Motor neuron (in vitro differentiated cells): ENCODE results near the gene AOAH. TPM values are rescaled to one million over a fixed set of nuclear protein-coding genes. Genes with fewer than 3 reads are reported as not detected.
"Not testable (repeated sequence)": the region's sequence is repeated elsewhere in the genome, so short reads cannot be mapped to it uniquely, and the experiment has no call there.

Source experiments
- ATAC-seq, 8 experiments: fragments of 200-7000 bp; cut with Tn5 transposase; replicated peaks in 6 of 8; 2 replicates each; pipeline ENCODE4 v1.8.0; 2021; ENCODE audit warnings: mild to moderate bottlenecking in 8 of 8, moderate library complexity in 8 of 8
- H3K27ac ChIP-seq, 2 donors: fragments of 250-450 bp; sonication (Bioruptor Pico); 2 replicates each; pipeline ENCODE4 v1.9.0; 2021; ENCODE audit warnings: antibody characterized with exemption in 2 of 2, mild to moderate bottlenecking in 2 of 2, moderate library complexity in 1 of 2
- H3K4me1 ChIP-seq, 2 donors: fragments of 250-450 bp; sonication (Bioruptor Pico); replicated peaks in 1 of 2; 2 replicates each; pipeline ENCODE4 v1.6.1; 2021; ENCODE audit warnings: antibody characterized with exemption in 2 of 2, mild to moderate bottlenecking in 2 of 2, moderate library complexity in 1 of 2
- H3K4me3 ChIP-seq, 5 donors: fragments of 250-450 bp; sonication (Bioruptor Pico); 2 replicates each; pipeline ENCODE4 v1.9.0; 2021; ENCODE audit warnings: antibody characterized with exemption in 5 of 5, mild to moderate bottlenecking in 5 of 5, moderate library complexity in 4 of 5
- WGBS, 10 experiments: fragments of 450-650 bp; shearing (Covaris generic); methylation state at CpG; one replicate each; pipeline ENCODE4 v1.0.0; 2022; 5-methylcytosine and 5-hydroxymethylcytosine counted together
- in situ Hi-C, 9 experiments: fragments of 400-800 bp; cut with MboI; loops; one replicate each; pipeline ENCODE4 v1.15.0; 2021; ENCODE audit warnings: low sequenced_read_pairs in 9 of 9, low pct_unique_long_range_greater_than_20kb in 2 of 9; ENCODE audit not compliant: unreplicated experiment in 9 of 9
- total RNA-seq, 8 experiments: library from RNA; unstranded; fragments of 300-600 nt; gene quantifications; 2 replicates each; pipeline versions ENCODE4 v1.2.3 to v1.2.4, GENCODE V29; 2022

The AOAH gene
- total RNA-seq, 8 experiments from 2014 or later, result 0.25 to 1.2 (median 0.81) TPM

GRCh38 chr7:36708767-36709166, 15.5 kb downstream of the AOAH start:
- WGBS, 10 experiments, result 0 to 100% (median 79%) methylated on average over 2 to 5 of the region's 5 CpGs; no CpG with 5 or more reads in 1 of the 10 experiments
- Histone ChIP-seq H3K4me3 (no peak overlapping the region), H3K4me1 (peaks cover 13 to 14% of the 10 kb centered on the region in 2 donors), H3K27ac (no peak overlapping the region)
- in situ Hi-C loops, result no loop called here
- no peak for ATAC-seq

DNA sequence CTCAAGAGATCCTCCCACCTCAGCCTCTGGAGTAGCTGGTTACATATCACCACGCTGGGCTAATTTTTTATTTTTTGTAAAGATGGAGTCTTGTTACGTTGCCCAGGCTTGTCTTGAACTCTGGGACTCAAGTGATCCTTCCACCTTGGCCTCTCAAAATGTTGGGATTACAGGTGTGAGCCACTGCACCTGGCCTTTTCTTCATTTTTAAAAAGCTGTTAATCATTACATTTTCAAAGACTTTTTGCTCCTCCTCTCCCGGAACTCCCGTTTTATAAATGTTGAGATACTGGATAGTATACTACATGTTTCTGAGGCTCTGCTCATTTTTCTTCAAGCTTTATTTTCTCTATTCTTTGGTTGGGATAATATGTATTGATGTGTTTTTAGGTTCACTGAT, 16.4 kb downstream of the AOAH start:
- Histone ChIP-seq H3K27ac (no peak overlapping the region), H3K4me1 (peaks cover 13 to 14% of the 10 kb centered on the region in 2 donors), H3K4me3 (no peak overlapping the region)
- no peak for ATAC-seq
- in situ Hi-C loops, result no loop called here
- 7 to 90% (median 80%) methylated on average over 1 to 4 of the region's 4 CpGs for WGBS, 10 experiments

DNA sequence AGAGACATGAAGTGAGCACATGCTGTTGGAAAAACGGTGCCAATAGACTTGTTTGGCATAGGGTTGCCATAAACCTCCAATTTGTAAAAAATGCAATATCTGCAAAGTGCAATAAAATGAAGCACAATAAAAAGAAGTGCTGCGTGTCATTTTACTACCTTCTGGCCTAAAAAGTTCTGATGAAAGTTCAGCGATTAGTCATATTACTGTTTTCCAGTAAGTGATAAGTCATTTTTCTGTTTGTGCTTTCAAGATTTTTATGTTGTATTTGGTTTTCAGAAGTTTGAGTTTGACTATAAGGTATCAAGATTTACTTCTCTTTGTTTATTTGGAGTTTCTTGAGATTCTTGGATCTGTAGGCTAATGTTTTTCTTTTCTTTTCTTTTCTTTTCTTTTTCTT, 16.8 kb downstream of the AOAH start:
- Histone ChIP-seq H3K4me1 (peaks cover 13 to 14% of the 10 kb centered on the region in 2 donors), H3K27ac (no peak overlapping the region), H3K4me3 (no peak overlapping the region)
- ATAC-seq, result no peak
- WGBS, 10 experiments, result 33 to 100% (median 85%) methylated on average over 2 to 3 of the region's 3 CpGs
- in situ Hi-C loops, result no loop called here

- 0 to 100% (median 74%) methylated on average over 1 to 5 of the region's 5 CpGs for WGBS, 10 experiments
- H3K27ac ChIP-seq, ATAC-seq, H3K4me3 ChIP-seq, in situ Hi-C loops, H3K4me1 ChIP-seq: not testable (repeated sequence)
Observed at GRCh38 chr7:36703860-36704259, 20.4 kb downstream of the AOAH start.

DNA sequence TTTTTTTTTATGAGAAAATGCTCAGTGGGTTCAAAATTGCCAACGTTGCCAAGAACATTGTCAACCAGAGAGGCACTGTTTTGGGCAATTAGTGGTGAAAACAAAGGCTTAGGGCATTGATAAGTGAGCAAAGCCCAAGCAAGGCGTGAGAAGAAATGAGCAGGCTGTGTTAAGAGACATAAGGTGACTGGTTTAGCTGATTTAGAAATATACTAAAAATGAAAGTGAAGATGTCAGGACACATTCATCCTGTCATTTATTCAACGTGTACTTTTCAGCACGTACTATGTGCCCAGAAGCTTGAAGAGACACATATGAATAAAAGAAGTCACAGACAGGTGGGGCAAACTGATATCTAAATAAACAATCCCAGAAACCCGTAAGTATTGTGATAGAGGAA, 31.8 kb downstream of the AOAH start:
- H3K4me1 ChIP-seq, result peaks cover 7 to 8% of the 10 kb centered on the region in 2 donors
- H3K27ac ChIP-seq, result no peak overlapping the region
- H3K4me3 ChIP-seq, result no peak overlapping the region
- 0 to 78% (median 63%) methylated on average over 2 to 5 of the region's 5 CpGs; no CpG with 5 or more reads in 1 of the 10 experiments for WGBS, 10 experiments
- ATAC-seq, result no peak
- in situ Hi-C loops, result no loop called here

DNA sequence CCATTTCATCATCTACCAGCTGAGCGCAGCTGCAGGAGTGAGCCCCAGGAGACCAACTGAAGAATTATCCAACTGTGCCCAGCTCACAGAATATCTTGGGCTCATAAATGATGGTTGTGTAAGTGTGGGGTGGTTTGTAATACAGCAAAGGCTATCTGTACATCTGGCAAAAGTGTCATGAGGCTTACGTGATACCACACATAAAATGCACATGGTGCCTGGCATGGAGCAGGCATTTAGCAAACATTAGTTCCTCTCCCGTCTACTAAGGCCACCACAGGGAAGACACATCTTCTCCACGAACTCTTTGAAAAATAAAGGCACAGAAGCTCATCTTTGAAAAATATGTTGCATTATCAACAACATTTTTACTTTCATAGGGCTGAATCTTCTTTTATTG, 32.3 kb downstream of the AOAH start:
- Histone ChIP-seq H3K4me1 (peaks cover 7 to 8% of the 10 kb centered on the region in 2 donors), H3K4me3 (no peak overlapping the region), H3K27ac (no peak overlapping the region)
- in situ Hi-C loops, result no loop called here
- no peak for ATAC-seq
- WGBS, 10 experiments, result 19 to 100% (median 72%) methylated on average over 1 to 4 of the region's 4 CpGs; no CpG with 5 or more reads in 2 of the 10 experiments

- H3K27ac ChIP-seq, result no peak overlapping the region
- peaks cover 7 to 8% of the 10 kb centered on the region in 2 donors for H3K4me1 ChIP-seq
- in situ Hi-C loops, result no loop called here
- peak in 4 of 8 experiments; percentile 17 to 45 (median 24) for ATAC-seq
- WGBS, 10 experiments, result 13 to 83% (median 71%) methylated on average over 1 to 6 of the region's 6 CpGs; no CpG with 5 or more reads in 2 of the 10 experiments
- no peak overlapping the region for H3K4me3 ChIP-seq
Observed at GRCh38 chr7:36690514-36691187, 33.6 kb downstream of the AOAH start.

- Histone ChIP-seq H3K27ac (no peak overlapping the region), H3K4me3 (no peak overlapping the region), H3K4me1 (peaks cover 7 to 8% of the 10 kb centered on the region in 2 donors)
- in situ Hi-C loops, result no loop called here
- ATAC-seq, result peak in 3 of 8 experiments; percentile 39 to 66 (median 64)
- 5 to 95% (median 80%) methylated on average over 1 to 4 of the region's 4 CpGs; no CpG with 5 or more reads in 1 of the 10 experiments for WGBS, 10 experiments
Observed at GRCh38 chr7:36690041-36690440, 34.3 kb downstream of the AOAH start.

DNA sequence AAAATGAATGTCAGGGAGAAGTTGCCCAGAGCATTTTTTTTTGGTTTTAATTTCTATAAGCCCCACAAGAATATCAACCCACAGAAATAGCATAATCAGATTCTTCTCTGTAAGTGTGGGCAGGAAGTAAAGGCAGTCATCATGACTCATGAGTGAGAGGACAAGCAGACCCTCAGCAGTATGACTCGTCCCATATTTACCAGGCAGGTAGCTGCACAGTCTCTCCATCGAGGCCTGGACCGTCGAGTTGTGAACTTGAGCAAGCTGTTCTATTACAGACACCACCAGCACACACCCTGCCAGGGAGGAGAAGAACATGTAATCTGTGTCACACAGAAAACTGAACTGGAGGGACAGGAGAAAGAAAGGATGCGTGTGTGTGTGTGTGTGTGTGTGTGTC, 37.8 kb downstream of the AOAH start:
- Histone ChIP-seq H3K4me1 (peaks cover 8 to 13% of the 10 kb centered on the region in 2 donors), H3K27ac (no peak overlapping the region), H3K4me3 (no peak overlapping the region)
- ATAC-seq, result peak in 4 of 8 experiments; percentile 37 to 57 (median 42)
- WGBS, 10 experiments, result 14 to 96% (median 46%) methylated on average over 1 to 5 of the region's 5 CpGs; no CpG with 5 or more reads in 4 of the 10 experiments
- in situ Hi-C loops, result no loop called here

DNA sequence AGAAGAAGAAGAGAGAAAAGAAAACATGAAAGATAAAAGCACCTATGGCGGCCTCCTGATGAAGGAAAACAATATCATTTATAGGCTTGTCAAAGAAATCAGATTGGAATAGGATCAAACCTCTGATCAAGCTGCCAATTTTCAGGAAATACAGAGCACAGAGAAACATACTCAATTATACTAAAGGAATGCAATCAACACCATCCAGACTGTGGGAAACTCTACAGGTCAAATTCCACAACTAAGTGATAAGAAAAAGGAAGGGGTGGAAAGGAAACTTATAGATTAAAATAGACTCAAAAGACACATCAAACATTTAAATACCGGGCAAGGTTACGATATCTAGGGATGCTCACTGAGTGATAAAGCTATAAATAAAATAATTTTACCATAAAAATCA, 39.3 kb downstream of the AOAH start:
- in situ Hi-C loops, result no loop called here

DNA sequence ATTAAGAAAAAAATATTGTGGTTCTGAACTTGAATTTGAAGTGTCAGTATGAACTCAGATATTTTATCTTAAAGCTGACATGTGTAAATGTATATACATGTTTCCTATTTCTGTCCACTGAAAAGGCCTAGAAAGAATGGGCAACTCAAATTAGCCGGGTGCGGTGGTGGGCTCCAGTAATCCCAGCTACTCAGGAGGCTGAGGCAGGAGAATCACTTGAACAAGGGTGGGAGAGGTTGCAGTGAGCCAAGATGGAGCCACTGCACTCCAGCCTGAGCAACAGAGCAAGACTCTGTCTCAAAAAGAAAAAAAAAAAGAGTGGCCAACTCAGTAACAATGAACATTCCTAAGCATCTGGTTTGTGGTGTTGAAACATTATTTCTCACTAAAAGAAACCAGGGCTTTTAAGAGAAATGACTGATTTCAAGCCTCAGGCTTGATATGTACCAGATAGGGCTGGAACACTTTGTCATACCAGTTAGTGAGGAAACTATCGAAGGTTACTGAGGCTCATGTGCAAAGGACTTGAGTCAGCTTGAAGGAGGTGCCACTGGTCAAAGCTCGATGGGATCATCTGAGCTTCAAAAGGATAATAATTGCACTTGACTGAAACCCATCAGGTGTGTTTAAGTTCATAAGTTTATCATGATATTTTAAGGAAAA, 40.5 kb downstream of the AOAH start:
- in situ Hi-C loops, result no loop called here
- ATAC-seq, result peak in 2 of 8 experiments; percentile 28 to 33
- peaks cover 0 to 6% of the 10 kb centered on the region in 2 donors for H3K4me1 ChIP-seq
- 17 to 100% (median 97%) methylated on average over 2 to 4 of the region's 4 CpGs; no CpG with 5 or more reads in 1 of the 10 experiments for WGBS, 10 experiments
- H3K4me3 ChIP-seq, result no peak overlapping the region
- H3K27ac ChIP-seq, result no peak overlapping the region

More for the DNA sequence above, 39.3 kb downstream of the AOAH start:
- Histone ChIP-seq H3K27ac (no peak overlapping the region), H3K4me1 (peaks cover 4 to 6% of the 10 kb centered on the region in 2 donors), H3K4me3 (no peak overlapping the region)
- WGBS, 10 experiments, result 72 to 100% (median 81%) methylated on average over 1 to 3 of the region's 3 CpGs
- ATAC-seq, result no peak

GRCh38 chr7:36683111-36683510, 41.2 kb downstream of the AOAH start:
- Histone ChIP-seq H3K27ac (no peak overlapping the region), H3K4me3 (no peak overlapping the region), H3K4me1 (peaks cover 0 to 6% of the 10 kb centered on the region in 2 donors)
- in situ Hi-C loops, result no loop called here
- WGBS, 10 experiments, result 50 to 100% (median 88%) methylated on average over 1 of the region's 1 CpG; no CpG with 5 or more reads in 1 of the 10 experiments
- no peak for ATAC-seq

GRCh38 chr7:36682102-36682501, 42.2 kb downstream of the AOAH start:
- no peak overlapping the region for H3K27ac ChIP-seq
- H3K4me1 ChIP-seq, result peaks cover 0 to 6% of the 10 kb centered on the region in 2 donors
- WGBS, 10 experiments, result 35 to 100% (median 89%) methylated on average over 1 to 2 of the region's 2 CpGs; no CpG with 5 or more reads in 2 of the 10 experiments
- H3K4me3 ChIP-seq, result no peak overlapping the region
- in situ Hi-C loops, result no loop called here
- no peak for ATAC-seq
